SK-N-SH (cell line): ENCODE measurements around the gene CDKAL1. TPM values are rescaled to one million over a fixed set of nuclear protein-coding genes. Genes with fewer than 3 reads are reported as not detected.

Source experiments
- CTCF ChIA-PET: fragments of 300-600, 350-600 bp; formaldehyde crosslinking; extraction: SDS; loops from one replicate; lab custom pipeline; 2021; lab: Yijun Ruan, JAX
- POLR2A ChIA-PET: fragments of 350-600 bp; sonication (Branson Sonifier 250); formaldehyde crosslinking; extraction: SDS; loops from one replicate; lab custom pipeline; 2020; ENCODE audit warnings: antibody characterized with exemption, inconsistent platforms; lab: Yijun Ruan, JAX
- DNase-seq: peaks from one replicate; pipeline ENCODE4 v3.0.0; 2012
- H2AFZ ChIP-seq: fragments of 200-600 bp; sonication (generic); 2 replicates; pipeline ENCODE4 v1.8.1; 2016; ENCODE audit warnings: antibody characterized with exemption, mild to moderate bottlenecking, low read depth
- H3F3A ChIP-seq: fragments of 200-600 bp; sonication (generic); replicated peaks from 2 replicates; pipeline ENCODE3; 2016; ENCODE audit warnings: antibody characterized with exemption, mild to moderate bottlenecking; ENCODE audit not compliant: insufficient read depth
- H3K27ac ChIP-seq, 2 experiments: fragments of 200-500 bp in 1 of 2; fragments of 200-600 bp in 1 of 2; sonication (Bioruptor generic) in 1 of 2; sonication (generic), shearing (Covaris generic) in 1 of 2; 2 replicates each; pipeline versions ENCODE4 v1.5.1 to v1.6.1; 2014 to 2016; ENCODE audit warnings: low read depth in 2 of 2, inconsistent platforms in 1 of 2, low read length in 1 of 2, mild to moderate bottlenecking in 1 of 2, mixed read lengths in 1 of 2
- H3K27me3 ChIP-seq: fragments of 200-600 bp; sonication (generic), shearing (Covaris generic); 2 replicates; pipeline ENCODE4 v1.6.1; 2016; ENCODE audit warnings: mixed run types; ENCODE audit not compliant: insufficient read depth
- H3K36me3 ChIP-seq, 2 experiments: fragments of 200-500 bp in 1 of 2; fragments of 200-600 bp in 1 of 2; sonication (Bioruptor generic) in 1 of 2; sonication (generic) in 1 of 2; replicated peaks in 1 of 2; 2 replicates each; pipeline versions ENCODE3 to v1.5.1; 2014 to 2016; ENCODE audit warnings: low read length in 1 of 2, mild to moderate bottlenecking in 1 of 2; ENCODE audit not compliant: insufficient read depth in 2 of 2, control insufficient read depth in 1 of 2
- H3K4me1 ChIP-seq, 2 experiments: fragments of 200-500 bp in 1 of 2; fragments of 200-600 bp in 1 of 2; sonication (Bioruptor generic) in 1 of 2; sonication (generic), shearing (Covaris generic) in 1 of 2; 2 replicates each; pipeline versions ENCODE4 v1.5.1 to v1.6.1; 2014 to 2016; ENCODE audit warnings: low read depth in 1 of 2, low read length in 1 of 2, mixed run types in 1 of 2; ENCODE audit not compliant: insufficient read depth in 2 of 2, control insufficient read depth in 1 of 2
- H3K4me2 ChIP-seq: fragments of 200-600 bp; sonication (generic), shearing (Covaris generic); 2 replicates; pipeline ENCODE4 v1.6.1; 2017; ENCODE audit warnings: mixed run types
- H3K4me3 ChIP-seq, 2 experiments: fragments of 200-500 bp in 1 of 2; fragments of 200-600 bp in 1 of 2; sonication (Bioruptor generic) in 1 of 2; sonication (generic), shearing (Covaris generic) in 1 of 2; 2 replicates each; pipeline versions ENCODE4 v1.5.1 to v1.8.1; 2014 to 2016; ENCODE audit warnings: low read depth in 2 of 2, inconsistent platforms in 1 of 2, low read length in 1 of 2, mild to moderate bottlenecking in 1 of 2, mixed read lengths in 1 of 2, moderate library complexity in 1 of 2
- H3K79me2 ChIP-seq: fragments of 200-600 bp; sonication (generic); 2 replicates; pipeline ENCODE4 v1.8.1; 2017; ENCODE audit warnings: mild to moderate bottlenecking; ENCODE audit not compliant: insufficient read depth
- H3K9ac ChIP-seq: fragments of 200-600 bp; sonication (generic); 2 replicates; pipeline ENCODE4 v1.6.1; 2017; ENCODE audit warnings: mixed run types
- H3K9me2 ChIP-seq: fragments of 200-600 bp; sonication (generic); 2 replicates; pipeline ENCODE4 v1.6.1; 2017; ENCODE audit warnings: mixed run types
- H3K9me3 ChIP-seq: fragments of 200-600 bp; sonication (generic); 2 replicates; pipeline ENCODE4 v1.6.1; 2017; ENCODE audit warnings: mixed run types, mild to moderate bottlenecking, moderate library complexity
- H4K20me1 ChIP-seq: fragments of 200-600 bp; sonication (generic); 2 replicates; pipeline ENCODE4 v1.6.1; 2017; ENCODE audit warnings: mild to moderate bottlenecking, mixed run types; ENCODE audit not compliant: insufficient read depth
- ELF1 ChIP-seq: IDR thresholded peaks from 2 replicates; pipeline ENCODE4 v1.4.0; 2012
- EZH2phosphoT487 ChIP-seq: fragments of 200-600 bp; sonication (generic); IDR thresholded peaks from 2 replicates; pipeline ENCODE4 v1.6.1; 2017; ENCODE audit warnings: low read depth, mixed run types, mild to moderate bottlenecking, antibody characterized with exemption, moderate library complexity, borderline replicate concordance
- FOSL2 ChIP-seq: IDR thresholded peaks from 2 replicates; pipeline ENCODE4 v1.4.0; 2012; ENCODE audit warnings: low read depth, mild to moderate bottlenecking, moderate library complexity, borderline replicate concordance
- FOXJ3 ChIP-seq: sonication (generic); formaldehyde crosslinking; IDR thresholded peaks from 2 replicates; pipeline ENCODE4 v1.5.1; 2020; ENCODE audit warnings: mild to moderate bottlenecking, missing genetic modification reagents
- IRF3 ChIP-seq: fragments of 150-350 bp; IDR thresholded peaks from 2 replicates; pipeline ENCODE4 v1.6.1; 2016; ENCODE audit warnings: mild to moderate bottlenecking, low read depth, low read length
- JUND ChIP-seq: IDR thresholded peaks from 2 replicates; pipeline ENCODE4 v1.4.0; 2012
- NRF1 ChIP-seq: IDR thresholded peaks from 2 replicates; pipeline ENCODE4 v1.6.1; 2012; ENCODE audit warnings: low read depth, mild to moderate bottlenecking, low read length
- RAD21 ChIP-seq: IDR thresholded peaks from 2 replicates; pipeline ENCODE4 v1.6.1; 2012; ENCODE audit warnings: mild to moderate bottlenecking, low read length
- REST ChIP-seq: IDR thresholded peaks from 2 replicates; pipeline ENCODE4 v1.6.1; 2012; ENCODE audit warnings: mild to moderate bottlenecking, low read depth, low read length, moderate library complexity
- RXRA ChIP-seq: IDR thresholded peaks from 2 replicates; pipeline ENCODE4 v1.4.0; 2012; ENCODE audit warnings: low read depth, mild to moderate bottlenecking, borderline replicate concordance
- SIN3A ChIP-seq: IDR thresholded peaks from 2 replicates; pipeline ENCODE4 v1.6.1; 2012; ENCODE audit warnings: low read depth, mild to moderate bottlenecking, low read length, moderate library complexity, borderline replicate concordance
- SMC3 ChIP-seq: IDR thresholded peaks from 2 replicates; pipeline ENCODE4 v1.6.1; 2012; ENCODE audit warnings: low read depth, low read length, improper control_type of control experiment
- TCF12 ChIP-seq: IDR thresholded peaks from 2 replicates; pipeline ENCODE4 v1.4.0; 2012
- YY1 ChIP-seq: IDR thresholded peaks from 2 replicates; pipeline ENCODE4 v1.4.0; 2012; ENCODE audit warnings: low read depth, mild to moderate bottlenecking
- WGBS: methylation state at CpG from one replicate; pipeline ENCODE4 v1.1.6; 2017; ENCODE audit warnings: low lambda C conversion rate; 5-methylcytosine and 5-hydroxymethylcytosine counted together
- polyA plus RNA-seq, 3 experiments: library from polyadenylated mRNA; depleted of rRNA; stranded (reverse); fragments of >200 nt; gene quantifications; 2 replicates each; pipeline ENCODE4 v1.2.3, GENCODE V29; 2012
- TF ChIP-seq, protein P1 (sequence below): fragments of 200-600 bp; sonication (generic); IDR thresholded peaks from 2 replicates; pipeline ENCODE4 v1.6.1; 2017; ENCODE audit warnings: antibody characterized with exemption, mild to moderate bottlenecking, moderate library complexity

CDKAL1 gene
- polyA plus RNA-seq, 1 of the 3 experiments (the other 2 are of a cell fraction) = 2.6 TPM

DNA sequence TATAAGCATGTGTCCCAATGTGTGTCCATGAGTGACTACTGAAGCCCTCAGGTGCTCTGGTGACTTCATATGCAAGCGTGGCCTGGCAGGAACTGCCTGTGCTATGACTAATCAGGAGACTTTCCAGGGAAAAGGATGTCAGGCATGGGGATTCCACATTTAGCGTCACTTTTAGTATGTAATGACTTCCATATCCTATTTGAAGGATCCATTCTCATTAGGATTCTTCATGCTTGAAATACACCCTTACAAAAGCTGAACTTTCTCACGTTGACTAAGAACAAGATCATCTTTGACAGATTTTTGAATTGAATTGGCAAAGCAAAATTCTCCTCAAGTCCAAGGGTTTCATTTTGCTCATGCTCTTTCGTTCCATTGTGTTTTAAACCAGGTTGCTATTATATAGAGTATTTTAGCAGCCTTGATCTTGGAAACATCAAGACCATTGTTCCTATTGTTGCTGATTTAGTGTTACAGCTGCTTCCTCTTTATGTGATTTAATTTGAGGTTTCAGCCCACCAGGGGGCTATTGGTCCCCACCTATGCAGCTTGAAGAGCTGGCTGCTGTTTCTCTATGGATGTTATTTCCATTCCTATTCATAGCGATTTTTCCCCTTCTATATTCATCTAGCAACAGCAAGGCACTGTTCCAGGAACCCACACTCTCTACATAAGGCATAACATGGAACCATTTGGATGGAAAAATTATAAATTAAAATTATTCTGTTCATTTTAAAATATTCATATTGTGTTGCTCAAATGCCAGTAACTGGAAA, 418.6 kb downstream of the CDKAL1 start (continued):
- peak; percentile 42 for TF ChIP-seq TCF12
- TF ChIP-seq RXRA = no peak
- no peak for TF ChIP-seq NRF1
- no peak for TF ChIP-seq FOXJ3
- no peak for TF ChIP-seq SIN3A

- no peaks in the 10 kb centered on the region for H3F3A ChIP-seq
- H2AFZ ChIP-seq = no peak overlapping the region
- H3K36me3 ChIP-seq = no peaks in the 10 kb centered on the region
- no peak overlapping the region for H3K9ac ChIP-seq
- 93% methylated on average over 2 of the region's 2 CpGs for WGBS
- H3K9me3 ChIP-seq = no peaks in the 10 kb centered on the region
- DNase-seq = no peak
- TF ChIP-seq YY1 = no peak
- no peak for TF ChIP-seq SMC3
- TF ChIP-seq EZH2phosphoT487 = no peak
- no peak for TF ChIP-seq ELF1
- no peak for TF ChIP-seq IRF3
- TF ChIP-seq RAD21 = no peak
- TF ChIP-seq, all 33 proteins: peak for 0
- Histone ChIP-seq H3K79me2 (no peaks in the 10 kb centered on the region), H4K20me1 (no peaks in the 10 kb centered on the region), H3K4me1 (peaks cover 0 to 12% of the 10 kb centered on the region in 2 experiments; a peak in 3 of 4 replicates), H3K4me2 (no peak overlapping the region), H3K27ac (no peak overlapping the region), H3K4me3 (no peak overlapping the region), H3K9me2 (no peaks in the 10 kb centered on the region), H3K27me3 (no peaks in the 10 kb centered on the region)
- CTCF ChIA-PET = interaction anchor here (1.4 kb wide), 1 partner anchor 12 kb away, joined by 5 read pairs; no protein-coding TSS in a partner anchor
- POLR2A ChIA-PET = no interaction called here
Observed at GRCh38 chr6:20954315-20954714, 420.1 kb downstream of the CDKAL1 start.

DNA sequence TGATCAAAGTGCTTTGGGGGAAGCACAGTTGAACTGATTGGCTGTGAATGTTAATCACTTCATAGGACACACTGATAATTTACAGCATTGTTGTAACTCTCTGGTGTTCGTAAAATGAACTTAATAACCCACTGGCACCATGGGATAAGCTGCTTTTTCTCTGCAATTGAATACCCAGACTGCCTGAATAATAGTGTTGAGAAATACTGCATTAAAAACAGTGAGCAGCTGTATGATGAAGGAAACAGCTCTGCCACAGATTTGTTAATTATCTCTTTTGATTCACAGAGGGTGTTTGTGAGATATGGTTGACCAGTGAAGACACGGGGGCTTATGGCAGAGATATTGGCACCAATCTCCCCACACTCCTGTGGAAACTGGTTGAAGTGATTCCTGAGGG, 420.9 kb downstream of the CDKAL1 start:
- no peak overlapping the region for H3K9ac ChIP-seq
- no peaks in the 10 kb centered on the region for H3K79me2 ChIP-seq
- POLR2A ChIA-PET = no interaction called here
- H3K36me3 ChIP-seq = no peaks in the 10 kb centered on the region
- H3K4me2 ChIP-seq = no peak overlapping the region
- no peaks in the 10 kb centered on the region for H3K9me3 ChIP-seq
- H3K9me2 ChIP-seq = no peaks in the 10 kb centered on the region
- no peaks in the 10 kb centered on the region for H3K27me3 ChIP-seq
- WGBS = 94% methylated on average over 2 of the region's 2 CpGs
- H3K4me1 ChIP-seq = peaks cover 0 to 12% of the 10 kb centered on the region in 2 experiments; a peak in 3 of 4 replicates
- no peaks in the 10 kb centered on the region for H3F3A ChIP-seq
- no peaks in the 10 kb centered on the region for H4K20me1 ChIP-seq
- no peak for DNase-seq
- CTCF ChIA-PET = interaction anchor here (1.4 kb wide), 2 partner anchors 13 to 230 kb away, joined by 3 to 5 read pairs; no protein-coding TSS in a partner anchor
- H2AFZ ChIP-seq = no peak overlapping the region
- no peak overlapping the region for H3K4me3 ChIP-seq
- TF ChIP-seq JUND = no peak
- no peak for TF ChIP-seq REST
- TF ChIP-seq FOSL2 = no peak
- TF ChIP-seq NRF1 = no peak
- TF ChIP-seq, protein P1, sequence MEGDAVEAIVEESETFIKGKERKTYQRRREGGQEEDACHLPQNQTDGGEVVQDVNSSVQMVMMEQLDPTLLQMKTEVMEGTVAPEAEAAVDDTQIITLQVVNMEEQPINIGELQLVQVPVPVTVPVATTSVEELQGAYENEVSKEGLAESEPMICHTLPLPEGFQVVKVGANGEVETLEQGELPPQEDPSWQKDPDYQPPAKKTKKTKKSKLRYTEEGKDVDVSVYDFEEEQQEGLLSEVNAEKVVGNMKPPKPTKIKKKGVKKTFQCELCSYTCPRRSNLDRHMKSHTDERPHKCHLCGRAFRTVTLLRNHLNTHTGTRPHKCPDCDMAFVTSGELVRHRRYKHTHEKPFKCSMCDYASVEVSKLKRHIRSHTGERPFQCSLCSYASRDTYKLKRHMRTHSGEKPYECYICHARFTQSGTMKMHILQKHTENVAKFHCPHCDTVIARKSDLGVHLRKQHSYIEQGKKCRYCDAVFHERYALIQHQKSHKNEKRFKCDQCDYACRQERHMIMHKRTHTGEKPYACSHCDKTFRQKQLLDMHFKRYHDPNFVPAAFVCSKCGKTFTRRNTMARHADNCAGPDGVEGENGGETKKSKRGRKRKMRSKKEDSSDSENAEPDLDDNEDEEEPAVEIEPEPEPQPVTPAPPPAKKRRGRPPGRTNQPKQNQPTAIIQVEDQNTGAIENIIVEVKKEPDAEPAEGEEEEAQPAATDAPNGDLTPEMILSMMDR = no peak
- no peak overlapping the region for H3K27ac ChIP-seq
